Measurements from ENCODE around the gene FCHO2. TPM values are rescaled to one million over a fixed set of nuclear protein-coding genes. Genes with fewer than 3 reads are reported as not detected.

Gene FCHO2
- total and polyA plus RNA-seq, 2 of the 4 experiments (the other 2 are of a cell fraction) = 6.1 to 23.5 TPM

DNA sequence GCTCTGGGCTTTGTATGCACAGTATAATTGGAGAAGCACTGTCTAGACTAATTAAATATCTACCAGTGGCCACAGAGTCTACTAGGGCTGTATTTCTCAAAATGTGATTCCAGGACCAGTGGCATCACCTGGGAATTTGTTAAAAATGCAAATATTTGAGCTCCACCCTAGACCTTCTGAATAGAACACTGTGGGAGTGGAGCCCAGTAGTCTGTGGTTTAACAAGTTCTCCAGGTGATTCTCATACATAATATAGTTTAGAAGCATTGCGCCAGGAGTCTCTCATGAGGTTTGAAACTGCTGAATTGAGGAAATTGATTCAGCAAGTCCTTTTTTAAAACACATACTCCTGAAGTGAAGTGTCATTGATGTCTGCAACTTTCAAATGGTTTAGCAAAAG lies 74.7 kb downstream of the FCHO2 start:
- no TSS peak for BruUV-seq (replicated peaks)
- intact Hi-C loops (cut with micrococcal nuclease) = no loop called here

More for the DNA sequence above, 74.7 kb downstream of the FCHO2 start:
- H3K4me1 ChIP-seq (ENCODE audit: control insufficient read depth, insufficient read depth, low read length) = peaks cover 5% of the 10 kb centered on the region
- no peak overlapping the region for H3K23ac ChIP-seq (ENCODE audit: low read depth, low read length)
- no peak overlapping the region for H4K5ac ChIP-seq (ENCODE audit: low read depth, low read length)
- ATAC-seq (ENCODE audit: low read depth) (no peak), DNase-seq (no peak)
- H3K4ac ChIP-seq (ENCODE audit: low read depth, low read length) = no peak overlapping the region
- dilution Hi-C loops (cut with HindIII; ENCODE audit: low sequenced_read_pairs, unreplicated experiment) = no loop called here
- no peak for TF ChIP-seq NFE2L2 (IDR thresholded peaks at IDR 0.05; ENCODE audit: low read depth, low read length)
- TF ChIP-seq MXI1 (IDR thresholded peaks at IDR 0.05; ENCODE audit: borderline replicate concordance, low read depth, low read length) = no peak
- TF ChIP-seq CHD1 (IDR thresholded peaks at IDR 0.05; ENCODE audit: low read depth, low read length) = no peak
- no peak for TF ChIP-seq SMC3 (IDR thresholded peaks at IDR 0.05; ENCODE audit: low read depth, low read length)
- TF ChIP-seq RCOR1 (IDR thresholded peaks at IDR 0.05; ENCODE audit: insufficient replicate concordance, low read length) = no peak
- no peak for TF ChIP-seq RAD21 (IDR thresholded peaks at IDR 0.05; ENCODE audit: low read length)
- no peak for TF ChIP-seq FOS (IDR thresholded peaks at IDR 0.05; ENCODE audit: low read depth, low read length)
- TF ChIP-seq CEBPB (IDR thresholded peaks at IDR 0.05; ENCODE audit: low read depth, low read length) = no peak
- no peak for TF ChIP-seq BHLHE40 (IDR thresholded peaks at IDR 0.05; ENCODE audit: low read depth, low read length)
- TF ChIP-seq, protein P1, sequence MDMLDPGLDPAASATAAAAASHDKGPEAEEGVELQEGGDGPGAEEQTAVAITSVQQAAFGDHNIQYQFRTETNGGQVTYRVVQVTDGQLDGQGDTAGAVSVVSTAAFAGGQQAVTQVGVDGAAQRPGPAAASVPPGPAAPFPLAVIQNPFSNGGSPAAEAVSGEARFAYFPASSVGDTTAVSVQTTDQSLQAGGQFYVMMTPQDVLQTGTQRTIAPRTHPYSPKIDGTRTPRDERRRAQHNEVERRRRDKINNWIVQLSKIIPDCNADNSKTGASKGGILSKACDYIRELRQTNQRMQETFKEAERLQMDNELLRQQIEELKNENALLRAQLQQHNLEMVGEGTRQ (IDR thresholded peaks at IDR 0.05; ENCODE audit: low read depth, low read length) = no peak
- TF ChIP-seq POLR2A (IDR thresholded peaks at IDR 0.05; ENCODE audit: low read depth, low read length) = no peak
- TF ChIP-seq, protein P2, sequence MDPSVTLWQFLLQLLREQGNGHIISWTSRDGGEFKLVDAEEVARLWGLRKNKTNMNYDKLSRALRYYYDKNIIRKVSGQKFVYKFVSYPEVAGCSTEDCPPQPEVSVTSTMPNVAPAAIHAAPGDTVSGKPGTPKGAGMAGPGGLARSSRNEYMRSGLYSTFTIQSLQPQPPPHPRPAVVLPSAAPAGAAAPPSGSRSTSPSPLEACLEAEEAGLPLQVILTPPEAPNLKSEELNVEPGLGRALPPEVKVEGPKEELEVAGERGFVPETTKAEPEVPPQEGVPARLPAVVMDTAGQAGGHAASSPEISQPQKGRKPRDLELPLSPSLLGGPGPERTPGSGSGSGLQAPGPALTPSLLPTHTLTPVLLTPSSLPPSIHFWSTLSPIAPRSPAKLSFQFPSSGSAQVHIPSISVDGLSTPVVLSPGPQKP (IDR thresholded peaks at IDR 0.05; ENCODE audit: borderline replicate concordance, low read depth, low read length) = no peak
- TF ChIP-seq MAZ (IDR thresholded peaks at IDR 0.05; ENCODE audit: borderline replicate concordance, low read depth, low read length) = no peak
- TF ChIP-seq RFX5 (IDR thresholded peaks at IDR 0.05; ENCODE audit: low read depth, low read length) = no peak
- no peak overlapping the region for H2AFZ ChIP-seq (replicated peaks; ENCODE audit: low read length, poor library complexity)
- no peak overlapping the region for H3K18ac ChIP-seq (ENCODE audit: low read depth, low read length)
- ChIA-PET POLR2A (ENCODE audit: unreplicated experiment) (no interaction called here), CTCF (no interaction called here)
- H3K4me2 ChIP-seq (ENCODE audit: low read depth, low read length) = no peak overlapping the region
- H2BK5ac ChIP-seq (ENCODE audit: low read depth, low read length, poor library complexity, severe bottlenecking) = peak overlapping the region; percentile 14
- H3K79me1 ChIP-seq (ENCODE audit: low read depth in 1 of 2, low read length in 2 of 2) = peaks cover 6 to 8% of the 10 kb centered on the region in 2 experiments; a peak in 2 of 4 replicates
- H4K91ac ChIP-seq (ENCODE audit: insufficient read depth, low read depth, low read length) = no peak overlapping the region
- H2BK20ac ChIP-seq (ENCODE audit: low read depth, low read length) = no peak overlapping the region
- peaks cover 9% of the 10 kb centered on the region; the same call in 1 of the 2 replicates for H3K36me3 ChIP-seq (ENCODE audit: control insufficient read depth, insufficient read depth, low read length)
- no peaks in the 10 kb centered on the region for H3K9me3 ChIP-seq (ENCODE audit: control insufficient read depth, insufficient read depth, low read length)
- peak overlapping the region in 1 of 2 experiments; percentile 51; a peak in 1 of 4 replicates for H4K8ac ChIP-seq (ENCODE audit: low read depth in 2 of 2, low read length in 2 of 2)
- no peak overlapping the region for H2AK9ac ChIP-seq (replicated peaks; ENCODE audit: low read depth, low read length, poor library complexity)
- peak overlapping the region; percentile 36; the same call in 1 of the 2 replicates for H2BK120ac ChIP-seq (ENCODE audit: low read depth, low read length)
- H3K27me3 ChIP-seq (ENCODE audit: control insufficient read depth, insufficient read depth, low read length) = no peaks in the 10 kb centered on the region
- in situ Hi-C loops (cut with MboI; ENCODE audit: low sequenced_read_pairs) = no loop called here
- no peak overlapping the region for H3K14ac ChIP-seq (replicated peaks; ENCODE audit: low read depth, low read length)
- H2AK5ac ChIP-seq (ENCODE audit: low read depth, low read length) = no peak overlapping the region
- H3K9me1 ChIP-seq (ENCODE audit: insufficient read depth, low read length) = peaks cover 6% of the 10 kb centered on the region
- no peak overlapping the region for H3K27ac ChIP-seq (ENCODE audit: insufficient read depth, low read length)
- no peak overlapping the region for H3K56ac ChIP-seq (ENCODE audit: extremely low read depth, insufficient read depth, low read length)
- WGBS, 2 experiments (ENCODE audit: extremely low coverage in 2 of 2, insufficient read length in 1 of 2) = no CpG with 5 or more reads among the region's 1 CpG
- no peaks in the 10 kb centered on the region for H4K20me1 ChIP-seq (ENCODE audit: insufficient read depth, low read length)
- no peak overlapping the region for H3K4me3 ChIP-seq (ENCODE audit: insufficient read depth, low read depth, low read length)
- no peak overlapping the region for H2BK15ac ChIP-seq (ENCODE audit: low read depth, low read length)
- no peak overlapping the region for H3K9ac ChIP-seq (ENCODE audit: low read depth, low read length)

Measured in IMR-90 (cell line).